Smooth muscle cell (in vitro differentiated cells): Measurements from ENCODE around the gene INTS11. TPM values are rescaled to one million over a fixed set of nuclear protein-coding genes. Genes with fewer than 3 reads are reported as not detected.

Source experiments
- DNase-seq: peaks from one replicate; lab custom pipeline; 2025; ENCODE audit not compliant: unreplicated experiment; lab: John Stamatoyannopoulos, UW
- H2AFZ ChIP-seq: fragments of 200-600 bp; sonication (generic); 2 replicates; pipeline ENCODE4 v1.6.0; 2016; ENCODE audit warnings: antibody characterized with exemption, low read depth, mild to moderate bottlenecking
- H3F3A ChIP-seq: fragments of 200-600 bp; sonication (generic); 2 replicates; pipeline ENCODE4 v1.6.0; 2017; ENCODE audit warnings: antibody characterized with exemption, low read depth
- H3K27ac ChIP-seq: fragments of 200-600 bp; sonication (generic); 2 replicates; pipeline ENCODE4 v1.5.1; 2016; ENCODE audit warnings: low read depth, mild to moderate bottlenecking
- H3K27me3 ChIP-seq: fragments of 200-600 bp; sonication (generic); 2 replicates; pipeline ENCODE4 v1.6.1; 2016; ENCODE audit warnings: low read depth, mild to moderate bottlenecking
- H3K36me3 ChIP-seq: fragments of 200-600 bp; sonication (generic); 2 replicates; pipeline ENCODE4 v1.5.1; 2016; ENCODE audit warnings: low read depth
- H3K4me1 ChIP-seq: fragments of 200-600 bp; sonication (generic); 2 replicates; pipeline ENCODE4 v1.5.1; 2016; ENCODE audit warnings: low read depth
- H3K4me2 ChIP-seq: fragments of 200-600 bp; sonication (generic); 2 replicates; pipeline ENCODE4 v1.6.0; 2016; ENCODE audit warnings: mild to moderate bottlenecking
- H3K4me3 ChIP-seq: fragments of 200-600 bp; sonication (generic); 2 replicates; pipeline ENCODE4 v1.5.1; 2016; ENCODE audit warnings: mild to moderate bottlenecking
- H3K79me2 ChIP-seq: fragments of 200-600 bp; sonication (generic); 2 replicates; pipeline ENCODE4 v1.6.0; 2016; ENCODE audit warnings: low read depth, mild to moderate bottlenecking
- H3K9ac ChIP-seq: fragments of 200-600 bp; sonication (generic); 2 replicates; pipeline ENCODE4 v1.6.0; 2016; ENCODE audit warnings: low read depth
- H3K9me3 ChIP-seq: fragments of 200-600 bp; sonication (generic); replicated peaks from 2 replicates; pipeline ENCODE4 v1.5.1; 2016; ENCODE audit warnings: low read depth
- H4K20me1 ChIP-seq: fragments of 200-600 bp; sonication (generic); 2 replicates; pipeline ENCODE4 v1.6.0; 2016; ENCODE audit warnings: low read depth
- WGBS: methylation state at CpG from one replicate; pipeline ENCODE4 v1.1.7; 2016; ENCODE audit warnings: low lambda C conversion rate; 5-methylcytosine and 5-hydroxymethylcytosine counted together
- polyA plus RNA-seq: library from polyadenylated mRNA; unstranded; fragments of >200 nt; fragmentation: Nextera tagmentation; extraction: Ambion mirVana; gene quantifications from 2 replicates; pipeline ENCODE4 v1.2.1, GENCODE V29; 2016
- total RNA-seq: library from RNA; depleted of rRNA; stranded (reverse); fragments of >200 nt; gene quantifications from 2 replicates; pipeline ENCODE4 v1.2.3, GENCODE V29; 2014
- TF ChIP-seq, protein P1 (sequence below): fragments of 200-600 bp; sonication (generic); IDR thresholded peaks from 2 replicates; pipeline ENCODE4 v1.5.1; 2017; ENCODE audit warnings: borderline replicate concordance, mild to moderate bottlenecking, antibody characterized with exemption; ENCODE audit not compliant: insufficient read depth, poor library complexity, severe bottlenecking

The INTS11 gene
- total and polyA plus RNA-seq, 2 experiments from 2014 or later = 48.5 to 63.1 TPM

DNA sequence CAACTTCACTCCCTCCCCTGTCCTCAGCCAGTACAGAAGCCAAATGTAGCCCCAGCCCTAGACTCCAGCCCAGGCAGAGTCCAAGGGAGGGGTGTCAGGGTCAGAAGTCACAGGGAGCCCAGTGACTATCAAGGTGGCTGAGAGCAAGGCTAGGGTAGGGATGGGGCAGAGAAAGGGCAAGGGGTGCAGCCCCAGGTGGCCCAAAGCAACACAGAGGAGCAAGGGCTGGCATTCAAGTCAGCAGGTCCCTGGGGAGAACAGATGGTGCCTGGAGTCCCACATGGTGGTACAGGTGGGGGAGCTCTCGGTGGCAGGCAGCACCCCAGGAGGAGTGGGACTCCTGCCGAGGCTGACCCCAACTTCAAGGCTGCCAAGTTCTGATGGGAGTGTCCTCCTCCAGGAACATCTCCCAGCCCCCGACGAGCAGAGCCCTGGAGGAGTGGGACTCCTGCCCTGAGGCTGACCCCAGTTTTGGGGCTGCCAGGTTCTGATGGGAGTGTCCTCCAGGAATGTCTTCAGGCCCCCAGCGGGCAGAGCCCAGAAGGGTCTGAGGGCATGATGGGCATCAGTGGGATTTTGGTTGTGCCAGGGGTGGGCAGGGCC is 28.4 kb upstream of the INTS11 start:
- Histone ChIP-seq H3K9me3 (no peaks in the 10 kb centered on the region), H3F3A (peaks cover 21% of the 10 kb centered on the region), H3K27me3 (no peaks in the 10 kb centered on the region), H3K27ac (peak overlapping the region; percentile 48), H3K4me1 (peaks cover 31% of the 10 kb centered on the region), H3K4me2 (peak overlapping the region; percentile 68), H3K9ac (no peak overlapping the region), H3K36me3 (no peaks in the 10 kb centered on the region), H2AFZ (no peak overlapping the region), H4K20me1 (peaks cover 70% of the 10 kb centered on the region), H3K4me3 (no peak overlapping the region), H3K79me2 (peaks cover 59% of the 10 kb centered on the region)
- DNase-seq = no peak
- 57% methylated on average over 5 of the region's 5 CpGs for WGBS
- TF ChIP-seq, protein P1, sequence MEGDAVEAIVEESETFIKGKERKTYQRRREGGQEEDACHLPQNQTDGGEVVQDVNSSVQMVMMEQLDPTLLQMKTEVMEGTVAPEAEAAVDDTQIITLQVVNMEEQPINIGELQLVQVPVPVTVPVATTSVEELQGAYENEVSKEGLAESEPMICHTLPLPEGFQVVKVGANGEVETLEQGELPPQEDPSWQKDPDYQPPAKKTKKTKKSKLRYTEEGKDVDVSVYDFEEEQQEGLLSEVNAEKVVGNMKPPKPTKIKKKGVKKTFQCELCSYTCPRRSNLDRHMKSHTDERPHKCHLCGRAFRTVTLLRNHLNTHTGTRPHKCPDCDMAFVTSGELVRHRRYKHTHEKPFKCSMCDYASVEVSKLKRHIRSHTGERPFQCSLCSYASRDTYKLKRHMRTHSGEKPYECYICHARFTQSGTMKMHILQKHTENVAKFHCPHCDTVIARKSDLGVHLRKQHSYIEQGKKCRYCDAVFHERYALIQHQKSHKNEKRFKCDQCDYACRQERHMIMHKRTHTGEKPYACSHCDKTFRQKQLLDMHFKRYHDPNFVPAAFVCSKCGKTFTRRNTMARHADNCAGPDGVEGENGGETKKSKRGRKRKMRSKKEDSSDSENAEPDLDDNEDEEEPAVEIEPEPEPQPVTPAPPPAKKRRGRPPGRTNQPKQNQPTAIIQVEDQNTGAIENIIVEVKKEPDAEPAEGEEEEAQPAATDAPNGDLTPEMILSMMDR = no peak

DNA sequence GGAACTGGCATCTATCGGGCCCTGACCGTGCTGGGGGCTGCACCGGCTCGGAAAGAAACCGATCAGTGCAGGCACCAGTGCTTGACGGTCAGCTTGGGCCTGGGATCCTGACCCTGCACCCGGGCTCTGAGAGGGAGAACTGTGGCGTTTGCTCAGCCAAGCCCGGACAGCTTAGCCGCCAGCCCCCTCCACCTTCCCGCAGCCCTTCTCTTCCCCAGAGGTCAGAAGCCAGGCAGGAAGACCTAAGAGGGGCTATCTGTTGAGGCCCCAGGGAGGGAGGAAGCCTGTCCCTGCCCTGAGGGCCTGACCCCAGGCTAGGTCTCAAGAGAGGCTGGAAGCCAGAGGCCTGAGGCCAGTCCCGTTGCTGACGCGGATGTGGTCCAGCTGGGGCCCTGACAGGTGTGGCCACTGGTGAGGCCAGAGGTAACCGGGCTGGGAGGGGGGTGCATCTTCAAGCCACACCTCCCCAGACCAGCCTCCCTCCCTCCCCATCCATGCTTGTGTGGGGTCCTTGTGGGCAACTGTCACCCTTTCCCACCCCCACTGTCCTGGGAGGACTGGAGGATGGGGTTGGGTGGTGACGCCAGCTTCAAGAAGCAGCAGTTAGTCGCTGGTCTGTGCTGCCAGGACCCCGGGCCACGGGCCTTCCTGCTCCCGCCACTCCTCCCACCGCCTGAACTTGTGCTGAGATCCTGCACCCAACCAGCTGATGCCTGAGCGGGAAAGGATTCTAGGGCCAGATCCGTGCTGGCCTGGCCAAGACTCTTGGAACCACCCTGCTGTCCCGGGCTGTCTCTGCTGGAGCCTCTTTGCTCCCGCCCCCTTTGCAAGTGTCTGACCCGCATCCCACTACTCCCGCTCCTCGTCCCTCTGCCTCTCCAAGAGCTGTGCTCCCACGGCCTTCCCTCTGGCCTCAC is 27.3 kb upstream of the INTS11 start:
- H3K79me2 ChIP-seq = peaks cover 59% of the 10 kb centered on the region

DNA sequence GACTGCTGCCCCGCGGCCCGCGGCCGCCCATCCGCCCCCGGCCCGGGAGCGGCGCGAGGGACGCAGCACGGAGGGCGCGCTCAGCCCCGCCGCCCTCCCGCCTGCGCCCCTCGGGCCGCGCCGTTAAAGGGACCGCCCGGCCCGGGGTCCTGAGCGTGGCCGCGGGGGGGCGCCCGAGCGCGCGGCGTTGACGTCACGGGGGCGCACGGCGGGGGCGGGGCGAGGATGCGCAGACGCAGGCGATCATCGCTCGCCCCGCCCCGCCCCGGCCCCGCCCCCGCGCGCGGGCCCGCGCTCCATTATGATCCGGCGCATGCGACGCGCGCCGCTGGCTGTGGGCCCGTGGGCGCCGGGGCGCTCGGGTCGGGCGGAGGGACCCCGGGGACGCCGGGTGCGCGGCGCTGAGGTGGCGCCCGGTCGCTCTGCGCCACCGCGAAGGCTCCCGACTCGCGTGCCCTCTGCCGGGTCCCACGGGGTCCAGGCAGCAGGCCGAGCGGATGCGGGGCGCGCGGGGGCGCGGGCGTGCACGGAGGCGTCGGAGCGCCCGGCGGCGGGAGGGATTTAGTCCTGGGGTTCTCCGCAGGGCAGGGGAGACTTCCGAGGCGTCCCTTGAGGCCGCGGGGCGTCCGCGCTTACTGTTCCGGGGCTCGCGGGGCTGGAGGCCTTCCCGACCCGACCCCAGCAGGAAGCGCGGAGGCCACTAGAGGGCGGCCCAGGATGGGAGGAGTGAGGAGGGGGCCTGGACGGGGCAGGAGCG is 25.0 kb upstream of the INTS11 start, which contains the start of gene DVL1:
Gene DVL1 (minus strand): TSS at position 163 of the 757 bp plus-strand sequence. CDS start 353 bp downstream, outside the sequence.
- Histone ChIP-seq H3K27ac (peak within 1 kb of the TSS; percentile 62), H3K4me3 (peak within 1 kb of the TSS; percentile 87), H3K4me2 (peak within 1 kb of the TSS; percentile 97), H4K20me1 (peaks cover 71% of the 10 kb centered on the region), H3K9ac (peak within 1 kb of the TSS; percentile 71), H3K27me3 (no peaks in the 10 kb centered on the region), H3F3A (peaks cover 21% of the 10 kb centered on the region), H3K9me3 (no peaks in the 10 kb centered on the region), H3K4me1 (peaks cover 20% of the 10 kb centered on the region), H3K79me2 (peaks cover 59% of the 10 kb centered on the region), H3K36me3 (no peaks in the 10 kb centered on the region), H2AFZ (no peak within 1 kb of the TSS)
- TF ChIP-seq, protein P1 = peak; percentile 57
- peak; percentile 48 for DNase-seq
- 1% methylated on average over 36 of the region's 122 CpGs for WGBS

More for the DNA sequence above, 27.3 kb upstream of the INTS11 start:
- Histone ChIP-seq H2AFZ (no peak overlapping the region), H3K27me3 (no peaks in the 10 kb centered on the region), H3K9me3 (no peaks in the 10 kb centered on the region), H3K36me3 (no peaks in the 10 kb centered on the region), H3K27ac (peak overlapping the region; percentile 48), H3K4me1 (peaks cover 33% of the 10 kb centered on the region), H3K9ac (no peak overlapping the region), H3F3A (peaks cover 21% of the 10 kb centered on the region), H3K4me2 (peak overlapping the region; percentile 68), H4K20me1 (peaks cover 71% of the 10 kb centered on the region), H3K4me3 (no peak overlapping the region)
- TF ChIP-seq, protein P1 = no peak
- no peak for DNase-seq
- 61% methylated on average over 28 of the region's 29 CpGs for WGBS
